MM.1S (cell line): Measurements from ENCODE around the gene RERE.
"Not testable (repeated sequence)": the region's sequence is repeated elsewhere in the genome, so short reads cannot be mapped to it uniquely, and the experiment has no call there.

Source experiments
- EZH2 ChIP-seq: fragments of 300-600 bp; sonication (generic); optimal IDR thresholded peaks from 2 replicates; pipeline ENCODE3; 2017; ENCODE audit warnings: low read depth, mild to moderate bottlenecking, antibody characterized with exemption, low read length, mixed read lengths
- EZH2phosphoT487 ChIP-seq: fragments of 300-600 bp; sonication (generic); IDR thresholded peaks from 2 replicates; pipeline ENCODE4 v1.6.1; 2018; ENCODE audit warnings: antibody characterized with exemption, low read length
- TF ChIP-seq, protein P1 (sequence below): fragments of 300-600 bp; sonication (generic); IDR thresholded peaks from 2 replicates; pipeline ENCODE4 v1.5.1; 2016; ENCODE audit warnings: antibody characterized with exemption, low read length, mixed read lengths

DNA sequence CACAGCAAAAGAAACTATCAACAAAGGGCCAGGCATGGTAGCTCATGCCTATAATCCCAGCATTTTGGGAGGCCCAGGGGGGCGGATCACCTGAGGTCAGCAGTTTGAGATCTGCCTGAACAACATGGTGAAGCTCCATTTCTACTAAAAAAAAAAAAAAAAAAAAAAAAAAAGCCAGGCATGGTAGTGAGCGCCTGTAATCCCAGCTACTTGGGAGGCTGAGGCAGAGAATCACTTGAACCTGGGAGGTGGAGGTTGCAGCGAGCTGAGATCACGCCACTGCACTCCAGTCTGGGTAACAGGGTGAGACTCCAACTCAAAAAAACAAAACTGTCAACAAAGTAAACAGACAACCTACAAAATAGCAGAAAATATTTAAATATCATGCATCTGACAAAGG lies 122.0 kb downstream of the RERE start:
- TF ChIP-seq, protein P1, sequence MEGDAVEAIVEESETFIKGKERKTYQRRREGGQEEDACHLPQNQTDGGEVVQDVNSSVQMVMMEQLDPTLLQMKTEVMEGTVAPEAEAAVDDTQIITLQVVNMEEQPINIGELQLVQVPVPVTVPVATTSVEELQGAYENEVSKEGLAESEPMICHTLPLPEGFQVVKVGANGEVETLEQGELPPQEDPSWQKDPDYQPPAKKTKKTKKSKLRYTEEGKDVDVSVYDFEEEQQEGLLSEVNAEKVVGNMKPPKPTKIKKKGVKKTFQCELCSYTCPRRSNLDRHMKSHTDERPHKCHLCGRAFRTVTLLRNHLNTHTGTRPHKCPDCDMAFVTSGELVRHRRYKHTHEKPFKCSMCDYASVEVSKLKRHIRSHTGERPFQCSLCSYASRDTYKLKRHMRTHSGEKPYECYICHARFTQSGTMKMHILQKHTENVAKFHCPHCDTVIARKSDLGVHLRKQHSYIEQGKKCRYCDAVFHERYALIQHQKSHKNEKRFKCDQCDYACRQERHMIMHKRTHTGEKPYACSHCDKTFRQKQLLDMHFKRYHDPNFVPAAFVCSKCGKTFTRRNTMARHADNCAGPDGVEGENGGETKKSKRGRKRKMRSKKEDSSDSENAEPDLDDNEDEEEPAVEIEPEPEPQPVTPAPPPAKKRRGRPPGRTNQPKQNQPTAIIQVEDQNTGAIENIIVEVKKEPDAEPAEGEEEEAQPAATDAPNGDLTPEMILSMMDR: not testable (repeated sequence)
- TF ChIP-seq EZH2, EZH2phosphoT487: not testable (repeated sequence)
